GM23338 (cell line): ENCODE data around the gene IGFBP6. TPM values are rescaled to one million over a fixed set of nuclear protein-coding genes. Genes with fewer than 3 reads are reported as not detected.

Experiments
- ATAC-seq: fragments of 200-7000 bp; cut with Tn5 transposase; 3 replicates; pipeline ENCODE4 v1.9.1; 2020
- DNase-seq: peaks from one replicate; pipeline ENCODE4 v3.0.0-alpha.2; 2015; ENCODE audit warnings: low spot score
- H2AFZ ChIP-seq: fragments of 200-600 bp; sonication (generic); 2 replicates; pipeline ENCODE4 v1.8.0; 2016; ENCODE audit warnings: antibody characterized with exemption, mild to moderate bottlenecking, moderate library complexity
- H3F3A ChIP-seq: fragments of 200-600 bp; sonication (generic); replicated peaks from 2 replicates; pipeline ENCODE4 v1.8.0; 2017; ENCODE audit warnings: antibody characterized with exemption, mixed run types, low read depth
- H3K27ac ChIP-seq: fragments of 200-600 bp; sonication (generic); 2 replicates; pipeline ENCODE4 v1.6.1; 2016; ENCODE audit warnings: low read depth
- H3K27me3 ChIP-seq: fragments of 200-600 bp; sonication (generic); 2 replicates; pipeline ENCODE4 v1.8.0; 2016; ENCODE audit warnings: mild to moderate bottlenecking, mixed run types, moderate library complexity; ENCODE audit not compliant: insufficient read depth
- H3K36me3 ChIP-seq: fragments of 200-600 bp; sonication (generic); 2 replicates; pipeline ENCODE4 v1.8.0; 2016; ENCODE audit warnings: mild to moderate bottlenecking; ENCODE audit not compliant: insufficient read depth
- H3K4me1 ChIP-seq: fragments of 200-600 bp; sonication (generic); 2 replicates; pipeline ENCODE4 v1.8.0; 2016; ENCODE audit warnings: mild to moderate bottlenecking, moderate library complexity; ENCODE audit not compliant: insufficient read depth
- H3K4me2 ChIP-seq: fragments of 200-600 bp; sonication (generic); 2 replicates; pipeline ENCODE4 v1.7.1; 2017; ENCODE audit warnings: mixed run types
- H3K4me3 ChIP-seq: fragments of 200-600 bp; sonication (generic); 2 replicates; pipeline ENCODE4 v1.6.1; 2016; ENCODE audit warnings: mixed run types
- H3K79me2 ChIP-seq: fragments of 200-600 bp; sonication (generic); replicated peaks from 2 replicates; pipeline ENCODE4 v1.8.0; 2017; ENCODE audit warnings: mild to moderate bottlenecking; ENCODE audit not compliant: insufficient read depth
- H3K9me2 ChIP-seq: fragments of 200-600 bp; sonication (generic); 2 replicates; pipeline ENCODE4 v1.8.0; 2017; ENCODE audit not compliant: insufficient read depth
- H4K20me1 ChIP-seq: fragments of 200-600 bp; sonication (generic); replicated peaks from 2 replicates; pipeline ENCODE4 v1.8.0; 2017; ENCODE audit warnings: mild to moderate bottlenecking; ENCODE audit not compliant: insufficient read depth
- H3K27ac Mint-ChIP-seq: 2 replicates; pipeline ENCODE4 v1.8.0; 2020; ENCODE audit warnings: inconsistent platforms, mild to moderate bottlenecking, moderate library complexity, mixed read lengths
- H3K27me3 Mint-ChIP-seq: 3 replicates; pipeline ENCODE4 v1.8.0; 2022; ENCODE audit warnings: low read depth, mild to moderate bottlenecking, moderate library complexity, mixed read lengths, inconsistent platforms; ENCODE audit not compliant: insufficient read depth, poor library complexity
- H3K36me3 Mint-ChIP-seq: 3 replicates; pipeline ENCODE4 v1.8.0; 2021; ENCODE audit warnings: low read depth, mild to moderate bottlenecking, inconsistent platforms, moderate library complexity, mixed read lengths
- H3K4me1 Mint-ChIP-seq: 3 replicates; pipeline ENCODE4 v1.8.0; 2020; ENCODE audit warnings: mild to moderate bottlenecking, inconsistent platforms, mixed read lengths
- H3K4me3 Mint-ChIP-seq: 3 replicates; pipeline ENCODE4 v1.8.0; 2021; ENCODE audit warnings: moderate library complexity, mild to moderate bottlenecking, inconsistent platforms, mixed read lengths
- H3K9me3 Mint-ChIP-seq: 3 replicates; pipeline ENCODE4 v1.8.0; 2020; ENCODE audit warnings: moderate library complexity, mild to moderate bottlenecking, inconsistent platforms, mixed read lengths
- CREB1 ChIP-seq: fragments of 250-450 bp; sonication (Bioruptor Pico); IDR thresholded peaks from 2 replicates; pipeline ENCODE4 v1.5.0; 2020; ENCODE audit warnings: low read depth, mild to moderate bottlenecking, moderate library complexity
- CTCF ChIP-seq, 2 experiments: fragments of 200-600 bp in 1 of 2; sonication (generic) in 1 of 2; conservative IDR thresholded peaks; 2 replicates each; pipeline versions ENCODE4 v1.5.1 to v1.6.1; 2016 to 2017; ENCODE audit warnings: antibody characterized with exemption in 2 of 2, low read depth in 2 of 2, mild to moderate bottlenecking in 2 of 2, moderate library complexity in 1 of 2
- ETS1 ChIP-seq: IDR thresholded peaks from 2 replicates; pipeline ENCODE4 v1.6.1; 2016; ENCODE audit warnings: antibody characterized with exemption
- EZH2phosphoT487 ChIP-seq: fragments of 200-600 bp; sonication (generic); IDR thresholded peaks from one replicate; pipeline ENCODE4 v1.8.1; 2018; ENCODE audit warnings: antibody characterized with exemption; ENCODE audit not compliant: unreplicated experiment
- JUNB ChIP-seq: IDR thresholded peaks from one replicate; pipeline ENCODE4 v1.6.1; 2016; ENCODE audit warnings: antibody characterized with exemption; ENCODE audit not compliant: unreplicated experiment
- NANOG ChIP-seq: IDR thresholded peaks from 2 replicates; pipeline ENCODE4 v1.6.1; 2016; ENCODE audit warnings: antibody characterized with exemption, borderline replicate concordance
- POLR2AphosphoS5 ChIP-seq: IDR thresholded peaks from 2 replicates; pipeline ENCODE4 v1.6.1; 2016; ENCODE audit warnings: antibody characterized with exemption, low read depth
- STAT1 ChIP-seq: IDR thresholded peaks from one replicate; pipeline ENCODE4 v1.6.1; 2016; ENCODE audit warnings: antibody characterized with exemption; ENCODE audit not compliant: unreplicated experiment
- ZNF331 ChIP-seq: fragments of 250-450 bp; sonication (Bioruptor Pico); IDR thresholded peaks from 2 replicates; pipeline ENCODE4 v1.5.0; 2020; ENCODE audit warnings: low read depth, mild to moderate bottlenecking, moderate library complexity
- ZNF462 ChIP-seq: fragments of 250-450 bp; sonication (Bioruptor Pico); IDR thresholded peaks from 2 replicates; pipeline ENCODE4 v1.5.0; 2020; ENCODE audit warnings: mild to moderate bottlenecking, moderate library complexity
- polyA plus RNA-seq: library from polyadenylated mRNA; unstranded; fragments of >200 nt; fragmentation: Nextera tagmentation; extraction: Ambion mirVana; gene quantifications from 2 replicates; pipeline ENCODE4 v1.2.1, GENCODE V29; 2016
- total RNA-seq: library from RNA; depleted of rRNA; stranded (reverse); fragments of >200 nt; shearing (Covaris generic); gene quantifications from 2 replicates; pipeline ENCODE4 v1.2.3, GENCODE V29; 2014

IGFBP6 gene
- total and polyA plus RNA-seq, 2 experiments from 2014 or later = 14.7 to 16.6 TPM

- no peak for TF ChIP-seq STAT1
- TF ChIP-seq ZNF331 (CRISPR knock-in tag) = no peak
- TF ChIP-seq CTCF (conservative IDR thresholded peaks at IDR 0.05; ENCODE audit: low read depth in 2 of 2) = no peak
- TF ChIP-seq ETS1 = no peak
- no peak for TF ChIP-seq CREB1
- TF ChIP-seq JUNB = no peak
- TF ChIP-seq EZH2phosphoT487 = no peak
These were observed 14.8 kb upstream of the IGFBP6 start (continued) for GRCh38 chr12:53082637-53083175.

GRCh38 chr12:53086361-53086760, 11.1 kb upstream of the IGFBP6 start:
- H3K36me3 ChIP-seq = no peaks in the 10 kb centered on the region
- Mint-ChIP-seq H3K27me3 (peaks cover 9% of the 10 kb centered on the region), H3K4me1 (no peaks in the 10 kb centered on the region; the same call in 2 of the 3 replicates), H3K27ac (no peak overlapping the region), H3K9me3 (no peaks in the 10 kb centered on the region; the same call in 2 of the 3 replicates), H3K36me3 (no peaks in the 10 kb centered on the region), H3K4me3 (no peak overlapping the region)
- no peak overlapping the region for H3K27ac ChIP-seq
- H3K9me2 ChIP-seq = no peaks in the 10 kb centered on the region
- H3F3A ChIP-seq = no peaks in the 10 kb centered on the region
- H3K27me3 ChIP-seq = peaks cover 31% of the 10 kb centered on the region
- ATAC-seq = no peak
- no peaks in the 10 kb centered on the region for H3K79me2 ChIP-seq
- no peak for DNase-seq
- no peak overlapping the region for H3K4me2 ChIP-seq
- H3K4me1 ChIP-seq = no peaks in the 10 kb centered on the region
- H4K20me1 ChIP-seq = no peaks in the 10 kb centered on the region
- H3K4me3 ChIP-seq = no peak overlapping the region
- no peak overlapping the region for H2AFZ ChIP-seq
- TF ChIP-seq ZNF462 (CRISPR knock-in tag) = no peak
- TF ChIP-seq ZNF331 (CRISPR knock-in tag) = no peak
- TF ChIP-seq STAT1 = no peak
- TF ChIP-seq NANOG = no peak
- no peak for TF ChIP-seq EZH2phosphoT487
- no peak for TF ChIP-seq JUNB
- no peak for TF ChIP-seq POLR2AphosphoS5
- TF ChIP-seq CTCF (conservative IDR thresholded peaks at IDR 0.05; ENCODE audit: low read depth in 2 of 2) = no peak
